ENCODE data around the gene REEP6.

DNA sequence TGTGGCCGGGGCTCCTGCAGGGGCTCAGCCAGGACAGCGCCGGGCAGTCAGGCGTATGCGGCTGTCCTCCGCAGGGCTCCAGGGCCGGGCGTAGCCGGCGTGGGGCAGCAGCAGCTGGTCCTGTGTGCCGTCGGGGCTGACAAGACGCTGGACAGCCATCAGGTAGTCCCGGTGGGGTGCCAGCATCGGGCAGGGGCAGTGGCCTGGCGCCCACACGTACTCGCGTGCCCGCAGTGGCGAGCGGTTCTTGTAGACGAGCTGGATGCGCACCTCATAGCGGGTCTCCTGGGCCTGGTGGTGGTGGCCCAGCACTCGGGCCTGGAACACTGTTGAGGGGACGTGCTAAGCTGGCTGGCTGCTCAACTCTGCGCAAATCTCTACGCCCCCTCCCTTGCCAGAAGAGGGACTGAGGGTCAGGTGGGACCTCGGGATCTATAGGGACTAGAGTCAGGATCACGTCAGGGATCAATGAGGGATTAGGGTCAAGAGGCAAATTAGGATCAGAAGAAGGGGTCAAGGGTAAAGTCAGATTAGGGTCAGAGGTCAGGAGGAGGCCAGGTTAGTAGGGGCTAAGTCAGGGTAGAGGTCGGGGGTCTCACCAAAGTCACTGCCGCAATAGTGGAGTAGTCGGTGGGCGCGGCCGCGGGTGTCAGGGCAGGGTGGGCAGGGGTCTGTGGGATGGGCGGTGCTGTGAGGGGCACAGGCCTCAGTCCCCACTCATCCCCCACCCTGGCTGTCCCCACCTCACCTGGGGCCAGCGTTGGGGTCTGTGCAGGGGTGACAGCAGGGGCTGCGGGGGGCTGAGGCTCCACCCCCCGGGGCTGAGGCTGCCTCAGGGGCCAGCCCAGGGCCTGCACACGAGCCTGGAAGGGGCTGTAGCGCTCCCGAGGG is 15.3 kb downstream of the REEP6 start:
- TF ChIP-seq POLR2AphosphoS5 (IDR thresholded peaks at IDR 0.05; ENCODE audit: low read depth, low read length) (no peak), TAF1 (IDR thresholded peaks at IDR 0.05; ENCODE audit: borderline replicate concordance, insufficient read depth, low read length) (no peak)
